Measurements from ENCODE around the gene UTP4.

UTP4 gene

DNA sequence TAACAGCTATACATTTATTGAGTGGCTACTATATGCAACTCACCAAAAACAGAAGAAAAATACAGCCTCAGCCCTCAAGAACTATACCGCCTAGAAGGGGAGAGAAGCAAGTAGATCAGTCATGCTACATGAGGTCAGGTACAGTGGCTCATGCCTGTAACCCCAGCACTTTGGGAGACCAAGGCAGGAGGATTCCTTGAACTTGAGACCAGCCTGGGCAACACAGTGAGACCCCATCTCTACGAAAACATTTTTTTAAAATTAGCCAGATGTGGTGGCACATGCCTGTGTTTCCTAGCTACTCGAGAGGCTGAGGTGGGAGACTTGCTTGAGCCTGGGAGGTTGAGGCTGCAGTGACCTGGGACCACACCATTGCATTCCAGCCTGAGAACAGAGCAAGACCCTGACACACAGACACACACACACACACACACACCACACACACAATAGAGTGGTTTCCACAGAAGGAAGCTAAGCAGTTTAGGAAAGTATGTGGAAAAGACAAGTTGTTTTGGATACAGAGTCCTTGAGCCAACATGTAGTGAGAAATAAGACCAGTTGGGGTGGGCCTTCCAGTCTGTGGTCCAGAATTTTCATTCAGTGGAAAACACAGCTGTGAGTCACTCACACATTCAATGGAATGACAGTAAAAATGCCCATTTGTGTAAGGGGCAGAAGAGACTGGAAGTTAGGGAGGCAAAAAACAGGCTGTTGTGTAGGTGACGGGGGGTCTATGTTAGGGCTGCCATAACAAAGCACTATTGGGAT lies 43.8 kb downstream of the UTP4 start:
- no peak for DNase-seq (ENCODE audit: low read depth in 2 of 2)

GRCh38 chr16:69179328-69180010 lies 47.0 kb downstream of the UTP4 start:
- no peak for DNase-seq (ENCODE audit: low read depth in 2 of 2)

GRCh38 chr16:69180011-69180338 lies 47.5 kb downstream of the UTP4 start:
- DNase-seq (ENCODE audit: low read depth in 2 of 2): no peak

DNA sequence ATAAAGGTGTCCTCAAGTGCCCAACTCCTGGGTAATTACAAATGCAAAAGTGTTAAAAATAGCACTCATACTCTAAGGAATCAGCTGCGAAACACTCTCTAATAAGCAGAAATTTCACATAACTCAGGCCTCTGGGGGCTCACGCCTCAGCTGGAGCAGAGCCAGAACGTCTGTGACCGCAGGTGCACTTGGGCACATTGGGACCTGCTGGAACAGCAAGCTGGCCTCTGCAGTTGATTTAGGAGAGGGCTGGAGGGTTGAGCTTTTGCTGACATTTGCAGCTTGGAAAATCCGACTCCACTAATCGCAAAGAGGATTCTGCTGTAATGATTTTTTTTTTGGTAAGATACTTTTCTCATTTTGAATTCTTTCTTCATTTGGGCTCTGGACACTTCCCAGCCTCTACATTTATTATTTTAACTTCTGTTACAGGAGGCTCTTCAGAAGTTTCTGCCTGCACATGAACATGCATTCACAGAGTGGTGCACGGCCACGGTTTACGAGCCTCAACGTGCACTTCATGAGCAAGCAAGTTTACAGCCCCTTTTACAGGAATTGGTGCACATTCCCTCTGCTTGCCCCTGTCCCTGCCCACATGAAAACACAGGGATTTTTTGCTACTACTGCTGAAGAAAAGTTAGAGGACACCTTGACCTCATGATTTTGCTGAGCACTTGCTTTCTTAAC lies 50.4 kb downstream of the UTP4 start:
- no peak for DNase-seq (ENCODE audit: low read depth in 2 of 2)

DNA sequence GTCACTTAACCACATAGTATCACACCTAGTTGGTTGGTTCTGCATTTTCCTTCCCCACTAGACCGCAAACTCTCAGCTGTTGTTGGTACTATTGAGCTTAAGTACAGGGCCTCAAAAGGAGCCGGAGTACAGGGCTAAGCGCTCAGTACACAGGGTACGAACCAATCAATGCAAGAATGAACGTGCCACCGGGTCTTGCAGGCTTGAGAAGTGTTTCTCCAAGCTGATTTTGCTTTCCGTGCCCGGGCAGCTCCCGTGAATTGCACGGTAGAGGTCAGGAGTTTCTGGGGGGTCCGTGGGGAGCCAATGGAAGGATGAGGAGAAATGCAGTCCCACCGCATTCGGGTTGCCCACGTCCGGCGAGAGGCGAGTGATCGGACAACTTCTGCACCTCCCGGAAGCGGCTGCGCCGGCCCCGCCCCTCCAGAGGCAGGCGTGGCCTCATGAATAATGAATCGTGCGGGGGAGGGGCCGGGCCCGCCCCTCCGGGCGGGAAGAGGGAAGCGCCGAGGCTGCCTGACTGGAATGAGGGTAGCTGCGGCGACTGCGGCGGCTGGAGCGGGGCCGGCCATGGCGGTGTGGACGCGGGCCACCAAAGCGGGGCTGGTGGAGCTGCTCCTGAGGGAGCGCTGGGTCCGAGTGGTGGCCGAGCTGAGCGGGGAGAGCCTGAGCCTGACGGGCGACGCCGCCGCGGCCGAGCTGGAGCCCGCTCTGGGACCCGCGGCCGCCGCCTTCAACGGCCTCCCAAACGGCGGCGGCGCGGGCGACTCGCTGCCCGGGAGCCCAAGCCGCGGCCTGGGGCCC lies 54.4 kb downstream of the UTP4 start, which contains the start of gene SNTB2:
TSS of gene SNTB2 (plus strand) at position 523 of the 804 bp plus-strand sequence. CDS start at position 526, 3 bp downstream.
- DNase-seq (ENCODE audit: low read depth in 2 of 2): peak; percentile 73 to 81

- DNase-seq (ENCODE audit: low read depth in 2 of 2): peak; percentile 17 to 35
Observed at GRCh38 chr16:69187446-69188235, 55.2 kb downstream of the UTP4 start.

- DNase-seq (ENCODE audit: low read depth in 2 of 2): no peak
Observed at GRCh38 chr16:69188236-69188549, 55.7 kb downstream of the UTP4 start.

GRCh38 chr16:69188716-69189115 lies 56.3 kb downstream of the UTP4 start:
- DNase-seq (ENCODE audit: low read depth in 2 of 2): no peak

GRCh38 chr16:69190046-69190588 lies 57.7 kb downstream of the UTP4 start:
- DNase-seq (ENCODE audit: low read depth in 2 of 2): no peak

- no peak for DNase-seq (ENCODE audit: low read depth in 2 of 2)
Observed at GRCh38 chr16:69190598-69190997, 58.1 kb downstream of the UTP4 start.

DNA sequence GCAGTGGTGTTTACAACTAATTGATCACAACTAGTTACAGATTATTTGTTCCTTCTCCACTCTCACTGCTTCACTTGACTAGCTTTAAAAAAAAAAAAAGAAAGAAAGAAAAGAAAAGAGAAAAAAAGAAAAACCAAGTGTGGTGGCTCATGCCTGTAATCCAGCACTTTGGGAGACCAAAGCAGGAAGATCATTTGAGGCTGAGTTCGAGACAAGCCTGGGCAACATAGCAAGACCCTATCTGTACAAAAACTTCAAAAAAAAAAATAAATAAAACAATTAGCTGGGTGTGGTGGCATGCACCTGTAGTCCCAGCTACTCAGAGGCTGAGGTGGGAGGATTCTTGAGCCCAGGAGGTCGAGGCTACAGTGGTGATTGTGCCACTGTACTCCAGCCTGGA lies 58.7 kb downstream of the UTP4 start:
- DNase-seq (ENCODE audit: low read depth in 2 of 2): no peak

- no peak for DNase-seq (ENCODE audit: low read depth in 2 of 2)
Observed at GRCh38 chr16:69193855-69194254, 61.4 kb downstream of the UTP4 start.

- DNase-seq (ENCODE audit: low read depth in 2 of 2): no peak
Observed at GRCh38 chr16:69194488-69194887, 62.0 kb downstream of the UTP4 start.

GRCh38 chr16:69195369-69196029 lies 63.0 kb downstream of the UTP4 start:
- DNase-seq (ENCODE audit: low read depth in 2 of 2): no peak

DNA sequence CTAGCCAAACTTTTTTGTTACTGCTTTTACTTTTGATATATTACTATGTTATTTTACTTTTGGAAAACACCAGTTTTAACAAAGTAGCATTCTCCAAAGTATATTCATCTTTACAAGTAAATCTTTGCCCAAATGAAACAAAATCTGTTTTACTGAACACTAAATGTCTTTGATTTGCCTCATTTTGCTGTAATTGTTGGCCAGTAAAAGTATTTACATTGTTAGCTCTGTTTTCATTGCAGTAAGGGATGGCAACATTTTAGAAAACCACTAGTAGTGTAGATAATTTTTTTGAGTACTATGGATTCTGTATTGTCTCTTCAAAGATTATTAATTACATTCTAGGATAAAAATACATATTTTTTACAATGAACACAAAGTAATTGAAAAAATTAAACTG lies 65.1 kb downstream of the UTP4 start:
- DNase-seq (ENCODE audit: low read depth in 2 of 2): no peak

GRCh38 chr16:69199382-69199781 lies 66.9 kb downstream of the UTP4 start:
- no peak for DNase-seq (ENCODE audit: low read depth in 2 of 2)

GRCh38 chr16:69201291-69201690 lies 68.8 kb downstream of the UTP4 start:
- no peak for DNase-seq (ENCODE audit: low read depth in 2 of 2)

DNA sequence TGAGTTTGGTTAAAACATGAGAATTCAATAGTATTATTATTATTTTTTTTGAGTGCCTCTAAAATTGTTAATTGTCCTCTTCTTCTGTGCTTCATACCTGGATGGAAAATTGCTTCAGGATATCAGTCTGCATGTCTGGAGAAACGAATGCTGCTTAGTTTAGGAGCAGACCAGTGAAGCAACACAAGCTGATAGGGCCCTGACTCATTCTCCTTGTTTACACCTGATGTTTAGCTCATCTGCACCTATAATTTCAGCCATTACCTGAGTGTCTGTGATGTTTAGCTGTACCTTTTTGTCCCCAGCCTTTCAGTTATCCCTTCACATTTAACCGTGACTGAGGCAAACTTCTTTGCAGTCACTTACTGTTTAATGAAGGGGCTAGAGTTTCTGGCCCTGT lies 69.3 kb downstream of the UTP4 start:
- DNase-seq (ENCODE audit: low read depth in 2 of 2): no peak

DNA sequence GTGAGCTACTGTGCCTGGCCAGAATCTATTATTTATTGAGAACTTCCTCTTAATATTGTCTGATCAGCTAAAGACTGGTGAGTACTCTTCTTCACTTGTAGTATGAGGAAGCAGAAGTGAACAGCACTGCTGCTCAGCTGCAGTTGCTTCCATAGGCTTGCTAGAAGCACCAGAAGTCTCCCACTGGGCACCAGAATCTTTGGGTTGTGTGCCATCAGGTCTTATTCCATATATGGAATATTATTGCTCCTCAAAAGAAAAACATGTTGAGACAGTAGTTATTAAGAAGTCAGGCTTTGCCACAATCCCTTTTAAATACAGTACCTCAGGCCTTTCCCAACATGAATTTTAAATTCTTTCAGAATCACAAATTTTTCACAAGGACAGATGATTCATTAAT lies 71.7 kb downstream of the UTP4 start:
- no peak for DNase-seq (ENCODE audit: low read depth in 2 of 2)

GRCh38 chr16:69209735-69210134 lies 77.3 kb downstream of the UTP4 start:
- DNase-seq (ENCODE audit: low read depth in 2 of 2): no peak

GRCh38 chr16:69217433-69217832 lies 85.0 kb downstream of the UTP4 start:
- DNase-seq (ENCODE audit: low read depth in 2 of 2): no peak
